H9 (cell line): ENCODE data around the gene SUGP1. TPM values are rescaled to one million over a fixed set of nuclear protein-coding genes. Genes with fewer than 3 reads are reported as not detected.

Experiments used
- DNase-seq: peaks from one replicate; pipeline ENCODE4 v3.0.0-alpha.2; 2017
- H2AFZ ChIP-seq: one replicate; pipeline ENCODE4 v1.6.1; 2013; ENCODE audit warnings: mild to moderate bottlenecking, low read length, control low read depth, moderate library complexity
- H2AK5ac ChIP-seq: 2 replicates; pipeline ENCODE4 v1.6.1; 2013; ENCODE audit warnings: low read length, control low read depth, mixed read lengths; ENCODE audit not compliant: insufficient read length
- H2BK120ac ChIP-seq: one replicate; pipeline ENCODE4 v1.6.1; 2013; ENCODE audit warnings: low read depth, mild to moderate bottlenecking, low read length, control low read depth, inconsistent platforms; ENCODE audit not compliant: poor library complexity, severe bottlenecking
- H2BK12ac ChIP-seq: 2 replicates; pipeline ENCODE4 v1.6.1; 2013; ENCODE audit warnings: low read length, control low read depth, mixed read lengths, low read depth; ENCODE audit not compliant: insufficient read length
- H2BK15ac ChIP-seq: 2 replicates; pipeline ENCODE4 v1.6.1; 2013; ENCODE audit warnings: low read depth, low read length, control low read depth
- H2BK20ac ChIP-seq: one replicate; pipeline ENCODE4 v1.6.1; 2013; ENCODE audit warnings: low read depth, mild to moderate bottlenecking, low read length, control low read depth, inconsistent platforms; ENCODE audit not compliant: poor library complexity, severe bottlenecking
- H2BK5ac ChIP-seq: 2 replicates; pipeline ENCODE4 v1.6.1; 2013; ENCODE audit warnings: low read length, control low read depth, mixed read lengths; ENCODE audit not compliant: insufficient read length
- H3K14ac ChIP-seq: 2 replicates; pipeline ENCODE4 v1.6.1; 2013; ENCODE audit warnings: low read length, control low read depth; ENCODE audit not compliant: insufficient read depth
- H3K18ac ChIP-seq: 2 replicates; pipeline ENCODE4 v1.6.1; 2013; ENCODE audit warnings: low read depth, mild to moderate bottlenecking, mixed read lengths, low read length, control low read depth; ENCODE audit not compliant: insufficient read length
- H3K23ac ChIP-seq: 2 replicates; pipeline ENCODE4 v1.6.1; 2013; ENCODE audit warnings: low read length, control low read depth, mixed read lengths, low read depth; ENCODE audit not compliant: insufficient read length
- H3K23me2 ChIP-seq: 2 replicates; pipeline ENCODE4 v1.6.1; 2013; ENCODE audit warnings: low read depth, mild to moderate bottlenecking, mixed read lengths, low read length, control low read depth; ENCODE audit not compliant: insufficient read length, poor library complexity, severe bottlenecking
- H3K27ac ChIP-seq: 2 replicates; pipeline ENCODE4 v1.5.1; 2013; ENCODE audit warnings: low read length, control low read depth, mixed read lengths, low read depth; ENCODE audit not compliant: insufficient read length
- H3K27me3 ChIP-seq: 2 replicates; pipeline ENCODE4 v1.6.1; 2013; ENCODE audit warnings: low read length, control low read depth, inconsistent platforms; ENCODE audit not compliant: insufficient read depth
- H3K4ac ChIP-seq: 2 replicates; pipeline ENCODE4 v1.6.1; 2013; ENCODE audit warnings: low read depth, mild to moderate bottlenecking, control low read depth, inconsistent platforms, low read length, moderate library complexity
- H3K4me1 ChIP-seq: 2 replicates; pipeline ENCODE4 v1.6.1; 2013; ENCODE audit warnings: low read length, control low read depth, inconsistent platforms; ENCODE audit not compliant: insufficient read depth
- H3K4me2 ChIP-seq: 2 replicates; pipeline ENCODE4 v1.6.1; 2013; ENCODE audit warnings: low read length, control low read depth, mixed read lengths; ENCODE audit not compliant: insufficient read length, insufficient read depth
- H3K56ac ChIP-seq: 2 replicates; pipeline ENCODE4 v1.6.1; 2013; ENCODE audit warnings: low read depth, mild to moderate bottlenecking, mixed read lengths, low read length, control low read depth; ENCODE audit not compliant: insufficient read length
- H3K79me1 ChIP-seq: 2 replicates; pipeline ENCODE4 v1.6.1; 2013; ENCODE audit warnings: low read depth, mild to moderate bottlenecking, moderate library complexity, low read length, control low read depth, inconsistent platforms; ENCODE audit not compliant: insufficient read depth, poor library complexity, severe bottlenecking
- H3K79me2 ChIP-seq: 2 replicates; pipeline ENCODE4 v1.6.1; 2013; ENCODE audit warnings: low read length, control low read depth, inconsistent platforms; ENCODE audit not compliant: insufficient read depth
- H3K9ac ChIP-seq: 2 replicates; pipeline ENCODE4 v1.6.1; 2013; ENCODE audit warnings: low read length, control low read depth, mixed read lengths; ENCODE audit not compliant: insufficient read length; ENCODE audit errors: extremely low read depth
- H3K9me3 ChIP-seq: one replicate; pipeline ENCODE4 v1.6.1; 2013; ENCODE audit warnings: low read depth, low read length, inconsistent platforms; ENCODE audit not compliant: control insufficient read depth
- H3T11ph ChIP-seq: one replicate; pipeline ENCODE4 v1.6.1; 2013; ENCODE audit warnings: mild to moderate bottlenecking, low read length, control low read depth, inconsistent platforms
- H4K20me1 ChIP-seq: one replicate; pipeline ENCODE4 v1.6.1; 2013; ENCODE audit not compliant: control insufficient read depth, insufficient read length, insufficient read depth
- H4K5ac ChIP-seq: 2 replicates; pipeline ENCODE4 v1.6.1; 2013; ENCODE audit warnings: low read depth, mild to moderate bottlenecking, mixed read lengths, low read length, control low read depth; ENCODE audit not compliant: insufficient read length
- H4K8ac ChIP-seq: replicated peaks from 2 replicates; pipeline ENCODE4 v1.6.1; 2013; ENCODE audit warnings: low read length, control low read depth, mixed read lengths, low read depth; ENCODE audit not compliant: insufficient read length
- H4K91ac ChIP-seq: 2 replicates; pipeline ENCODE4 v1.6.1; 2013; ENCODE audit warnings: low read depth, mild to moderate bottlenecking, moderate library complexity, mixed read lengths, low read length, control low read depth; ENCODE audit not compliant: insufficient read length
- H3K27ac Mint-ChIP-seq, 3 experiments: 2 replicates in 2 of 3; 3 replicates in 1 of 3; pipeline ENCODE4 v1.8.0; 2020 to 2021; ENCODE audit warnings: mixed read lengths in 3 of 3, mild to moderate bottlenecking in 1 of 3, moderate library complexity in 1 of 3
- H3K27me3 Mint-ChIP-seq: 2 replicates; pipeline ENCODE4 v1.8.0; 2021; ENCODE audit warnings: low read depth, mild to moderate bottlenecking, moderate library complexity, mixed read lengths
- H3K36me3 Mint-ChIP-seq, 3 experiments: 2 replicates in 2 of 3; 3 replicates in 1 of 3; pipeline ENCODE4 v1.8.0; 2020 to 2021; ENCODE audit warnings: low read depth in 3 of 3, mixed read lengths in 3 of 3; ENCODE audit not compliant: insufficient read depth in 1 of 3
- H3K4me1 Mint-ChIP-seq, 2 experiments: 2 replicates each; pipeline ENCODE4 v1.8.0; 2020; ENCODE audit warnings: mixed read lengths in 2 of 2
- H3K4me3 Mint-ChIP-seq, 2 experiments: 2 replicates in 1 of 2; 3 replicates in 1 of 2; pipeline ENCODE4 v1.8.0; 2020 to 2021; ENCODE audit warnings: mild to moderate bottlenecking in 2 of 2, mixed read lengths in 2 of 2, moderate library complexity in 1 of 2
- H3K9me3 Mint-ChIP-seq, 2 experiments: 2 replicates in 1 of 2; 3 replicates in 1 of 2; pipeline ENCODE4 v1.8.0; 2020; ENCODE audit warnings: mild to moderate bottlenecking in 2 of 2, mixed read lengths in 2 of 2, moderate library complexity in 1 of 2
- WGBS: extraction: QIAGEN DNeasy Blood & Tissue Kit; methylation state at CpG from one replicate; pipeline ENCODE4 v1.1.7; 2013; ENCODE audit warnings: missing lambda C conversion rate, low lambda C conversion rate, mixed read lengths; ENCODE audit not compliant: insufficient read length; ENCODE audit errors: extremely low coverage; 5-methylcytosine and 5-hydroxymethylcytosine counted together
- total RNA-seq: library from RNA; stranded (reverse); gene quantifications from 2 replicates; pipeline ENCODE4 v1.2.1, GENCODE V29; 2021
- TF ChIP-seq, protein P1 (sequence below): fragments of 200-600 bp; sonication (generic); conservative IDR thresholded peaks from 3 replicates; pipeline ENCODE4 v1.8.0; 2021; ENCODE audit warnings: antibody characterized with exemption, mild to moderate bottlenecking

The SUGP1 gene
- total RNA-seq, 1 experiment from 2014 or later: 103 TPM

DNA sequence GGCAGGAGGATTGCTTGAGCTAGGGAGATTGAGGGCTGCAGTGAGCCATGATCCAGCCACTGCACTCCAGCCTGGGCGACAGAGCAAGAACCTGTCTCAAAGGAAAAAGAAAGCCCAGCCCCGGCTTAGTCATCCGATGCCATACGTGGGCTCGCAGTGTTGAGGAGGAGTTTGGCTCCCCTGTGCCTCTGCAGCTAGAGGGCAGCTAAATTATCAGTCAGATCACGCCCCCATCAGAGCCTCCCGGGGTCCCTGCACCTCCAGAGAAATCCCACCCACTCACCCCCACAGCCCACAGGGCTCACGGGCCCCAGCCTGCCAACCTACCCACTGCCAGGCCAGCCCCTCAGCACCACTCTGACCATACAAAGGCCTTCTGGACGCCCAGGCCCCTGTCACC lies 28.0 kb upstream of the SUGP1 start:
- H3K79me1 ChIP-seq: no peaks in the 10 kb centered on the region
- H2BK12ac ChIP-seq: no peak overlapping the region
- no peaks in the 10 kb centered on the region for H3K9me3 ChIP-seq
- no peak overlapping the region for H2AK5ac ChIP-seq
- no peak overlapping the region for H3K27ac Mint-ChIP-seq
- H3K23me2 ChIP-seq: no peaks in the 10 kb centered on the region
- H3K27me3 ChIP-seq: no peaks in the 10 kb centered on the region
- H2AFZ ChIP-seq: no peak overlapping the region
- no peak overlapping the region for H4K91ac ChIP-seq
- H3K9me3 Mint-ChIP-seq: no peaks in the 10 kb centered on the region
- H3K56ac ChIP-seq: no peak overlapping the region
- no peak overlapping the region for H3K18ac ChIP-seq
- H3K4me2 ChIP-seq: no peak overlapping the region
- no peak overlapping the region for H4K5ac ChIP-seq
- no peaks in the 10 kb centered on the region for H3K4me1 ChIP-seq
- no peak overlapping the region for H3K4me3 Mint-ChIP-seq
- no peak overlapping the region for H2BK20ac ChIP-seq
- DNase-seq: no peak
- H3K27me3 Mint-ChIP-seq: no peaks in the 10 kb centered on the region
- no peak overlapping the region for H2BK15ac ChIP-seq
- H3K79me2 ChIP-seq: no peaks in the 10 kb centered on the region
- H3K23ac ChIP-seq: no peak overlapping the region
- H3T11ph ChIP-seq: no peak overlapping the region
- no CpG with 5 or more reads among the region's 9 CpGs for WGBS
- H3K36me3 Mint-ChIP-seq: peaks cover 34 to 68% (median 66%) of the 10 kb centered on the region in 3 experiments
- H4K20me1 ChIP-seq: no peaks in the 10 kb centered on the region
- H3K27ac ChIP-seq: no peak overlapping the region
- H2BK5ac ChIP-seq: no peak overlapping the region
- TF ChIP-seq, protein P1, sequence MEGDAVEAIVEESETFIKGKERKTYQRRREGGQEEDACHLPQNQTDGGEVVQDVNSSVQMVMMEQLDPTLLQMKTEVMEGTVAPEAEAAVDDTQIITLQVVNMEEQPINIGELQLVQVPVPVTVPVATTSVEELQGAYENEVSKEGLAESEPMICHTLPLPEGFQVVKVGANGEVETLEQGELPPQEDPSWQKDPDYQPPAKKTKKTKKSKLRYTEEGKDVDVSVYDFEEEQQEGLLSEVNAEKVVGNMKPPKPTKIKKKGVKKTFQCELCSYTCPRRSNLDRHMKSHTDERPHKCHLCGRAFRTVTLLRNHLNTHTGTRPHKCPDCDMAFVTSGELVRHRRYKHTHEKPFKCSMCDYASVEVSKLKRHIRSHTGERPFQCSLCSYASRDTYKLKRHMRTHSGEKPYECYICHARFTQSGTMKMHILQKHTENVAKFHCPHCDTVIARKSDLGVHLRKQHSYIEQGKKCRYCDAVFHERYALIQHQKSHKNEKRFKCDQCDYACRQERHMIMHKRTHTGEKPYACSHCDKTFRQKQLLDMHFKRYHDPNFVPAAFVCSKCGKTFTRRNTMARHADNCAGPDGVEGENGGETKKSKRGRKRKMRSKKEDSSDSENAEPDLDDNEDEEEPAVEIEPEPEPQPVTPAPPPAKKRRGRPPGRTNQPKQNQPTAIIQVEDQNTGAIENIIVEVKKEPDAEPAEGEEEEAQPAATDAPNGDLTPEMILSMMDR: no peak
- no peak overlapping the region for H3K14ac ChIP-seq
- H4K8ac ChIP-seq: no peak overlapping the region
- H3K9ac ChIP-seq: no peak overlapping the region
- H3K4me1 Mint-ChIP-seq: no peaks in the 10 kb centered on the region
- H2BK120ac ChIP-seq: no peak overlapping the region
- H3K4ac ChIP-seq: no peak overlapping the region
